Measurements from ENCODE around the gene DCHS1.

DCHS1 gene

GRCh38 chr11:6583584-6583983 is 72.0 kb downstream of the DCHS1 start:
- no peak for DNase-seq

GRCh38 chr11:6579681-6580080 is 75.9 kb downstream of the DCHS1 start:
- DNase-seq = no peak

GRCh38 chr11:6578134-6578533 is 77.5 kb downstream of the DCHS1 start:
- no peak for DNase-seq

GRCh38 chr11:6576471-6577373 is 78.9 kb downstream of the DCHS1 start:
- DNase-seq = no peak

GRCh38 chr11:6574816-6575715 is 80.5 kb downstream of the DCHS1 start:
- no peak for DNase-seq

GRCh38 chr11:6572215-6572614 is 83.4 kb downstream of the DCHS1 start:
- no peak for DNase-seq

GRCh38 chr11:6571434-6572008 is 84.1 kb downstream of the DCHS1 start:
- no peak for DNase-seq
